ENCODE measurements around the gene NET1. TPM values are rescaled to one million over a fixed set of nuclear protein-coding genes. Genes with fewer than 3 reads are reported as not detected.

Gene NET1
- polyA plus RNA-seq, 1 experiment, result 62.5 TPM

- no peaks in the 10 kb centered on the region for H3K27me3 ChIP-seq (ENCODE audit: control insufficient read depth, insufficient read depth, low read length)
- ChIA-PET POLR2A (no interaction called here), CTCF (interaction anchor here (1.3 to 2.1 kb wide), 4 partner anchors 18 to 167 kb away, joined by 3 to 16 read pairs (median 3); no protein-coding TSS in a partner anchor)
- DNase-seq (ENCODE audit: low read depth), result no peak
- H3K36me3 ChIP-seq (ENCODE audit: control insufficient read depth, insufficient read depth, low read length), result peaks cover 9% of the 10 kb centered on the region
- TF ChIP-seq CTCF (IDR thresholded peaks at IDR 0.05; ENCODE audit: insufficient read depth, low read depth, low read length), result no peak
- no peak overlapping the region for H3K4me3 ChIP-seq (ENCODE audit: low read depth, low read length)
These were observed 48.3 kb downstream of the NET1 start for GRCh38 chr10:5460468-5461202.

GRCh38 chr10:5461203-5461588 is 48.8 kb downstream of the NET1 start:
- ChIA-PET CTCF (interaction anchor here (1.3 to 2.1 kb wide), 4 partner anchors 18 to 167 kb away, joined by 3 to 16 read pairs (median 3); no protein-coding TSS in a partner anchor), POLR2A (no interaction called here)

GRCh38 chr10:5461914-5462840 is 49.8 kb downstream of the NET1 start:
- Histone ChIP-seq H3K36me3 (ENCODE audit: control insufficient read depth, insufficient read depth, low read length) (0 out of 2 replicates have a peak, but pooled peaks cover 1% of the 10 kb centered on the region), H3K27me3 (ENCODE audit: control insufficient read depth, insufficient read depth, low read length) (no peaks in the 10 kb centered on the region), H3K4me3 (ENCODE audit: low read depth, low read length) (no peak overlapping the region)
- CTCF ChIA-PET, result interaction anchor here (1.1 to 2.1 kb wide), 7 partner anchors 15 to 168 kb away, joined by 3 to 16 read pairs (median 3); no protein-coding TSS in a partner anchor
- POLR2A ChIA-PET, result interaction anchor here (0.7 to 1.6 kb wide), 2 partner anchors 132 to 152 kb away, joined by 4 read pairs; no protein-coding TSS in a partner anchor
- no peak for DNase-seq (ENCODE audit: low read depth)
- no peak for TF ChIP-seq CTCF (IDR thresholded peaks at IDR 0.05; ENCODE audit: insufficient read depth, low read depth, low read length)

More at GRCh38 chr10:5461203-5461588, 48.8 kb downstream of the NET1 start:
- no peak for TF ChIP-seq CTCF (IDR thresholded peaks at IDR 0.05; ENCODE audit: insufficient read depth, low read depth, low read length)
- Histone ChIP-seq H3K27me3 (ENCODE audit: control insufficient read depth, insufficient read depth, low read length) (no peaks in the 10 kb centered on the region), H3K36me3 (ENCODE audit: control insufficient read depth, insufficient read depth, low read length) (peaks cover 6% of the 10 kb centered on the region), H3K4me3 (ENCODE audit: low read depth, low read length) (no peak overlapping the region)
- no peak for DNase-seq (ENCODE audit: low read depth)

GRCh38 chr10:5462841-5463293 is 50.5 kb downstream of the NET1 start:
- Histone ChIP-seq H3K27me3 (ENCODE audit: control insufficient read depth, insufficient read depth, low read length) (no peaks in the 10 kb centered on the region), H3K36me3 (ENCODE audit: control insufficient read depth, insufficient read depth, low read length) (0 out of 2 replicates have a peak, but pooled peaks cover 1% of the 10 kb centered on the region), H3K4me3 (ENCODE audit: low read depth, low read length) (no peak overlapping the region)
- TF ChIP-seq CTCF (IDR thresholded peaks at IDR 0.05; ENCODE audit: insufficient read depth, low read depth, low read length), result no peak
- DNase-seq (ENCODE audit: low read depth), result no peak
- ChIA-PET POLR2A (interaction anchor here (0.7 to 1.6 kb wide), 3 partner anchors 17 to 152 kb away, joined by 3 to 4 read pairs (median 4); no protein-coding TSS in a partner anchor), CTCF (interaction anchor here (0.6 to 2.1 kb wide), 8 partner anchors 16 to 167 kb away, joined by 3 to 16 read pairs (median 5); no protein-coding TSS in a partner anchor)
